ENCODE measurements around the gene ATRNL1. TPM values are rescaled to one million over a fixed set of nuclear protein-coding genes. Genes with fewer than 3 reads are reported as not detected.

Gene ATRNL1
- total RNA-seq, 8 experiments from 2014 or later, result 1.8 to 49.5 (median 26.9) TPM

DNA sequence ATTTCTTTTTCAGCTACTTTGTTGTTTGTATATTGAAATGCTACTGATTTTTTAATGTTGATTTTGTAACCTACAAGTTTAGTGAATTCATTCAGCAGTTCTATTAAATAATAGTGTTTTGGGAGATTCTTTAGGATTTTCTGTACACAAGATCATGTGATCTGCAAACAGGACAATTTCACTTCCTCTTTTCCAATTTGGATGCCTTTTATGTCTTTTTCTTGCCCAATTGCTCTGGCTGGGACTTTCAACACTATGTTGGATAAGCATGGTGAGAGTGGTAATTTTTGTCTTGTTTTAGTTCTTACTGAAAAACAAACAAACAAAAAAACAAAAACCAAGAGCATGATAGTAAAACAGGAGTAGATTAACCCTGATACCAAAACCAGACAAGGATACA is 316.2 kb downstream of the ATRNL1 start:
- Histone ChIP-seq H3K27ac (no peak overlapping the region), H3K4me1 (replicated peaks in 1 of 2) (no peaks in the 10 kb centered on the region), H3K4me3 (no peak overlapping the region)
- in situ Hi-C loops (cut with MboI; ENCODE audit: low pct_unique_long_range_greater_than_20kb in 2 of 9, low sequenced_read_pairs in 9 of 9, unreplicated experiment in 9 of 9), result loop anchor here in 3 of 9 experiments (25.0 kb wide), 3 partner anchors 222 to 272 kb away; no protein-coding TSS in a partner anchor
- no peak for ATAC-seq (replicated peaks in 6 of 8)

DNA sequence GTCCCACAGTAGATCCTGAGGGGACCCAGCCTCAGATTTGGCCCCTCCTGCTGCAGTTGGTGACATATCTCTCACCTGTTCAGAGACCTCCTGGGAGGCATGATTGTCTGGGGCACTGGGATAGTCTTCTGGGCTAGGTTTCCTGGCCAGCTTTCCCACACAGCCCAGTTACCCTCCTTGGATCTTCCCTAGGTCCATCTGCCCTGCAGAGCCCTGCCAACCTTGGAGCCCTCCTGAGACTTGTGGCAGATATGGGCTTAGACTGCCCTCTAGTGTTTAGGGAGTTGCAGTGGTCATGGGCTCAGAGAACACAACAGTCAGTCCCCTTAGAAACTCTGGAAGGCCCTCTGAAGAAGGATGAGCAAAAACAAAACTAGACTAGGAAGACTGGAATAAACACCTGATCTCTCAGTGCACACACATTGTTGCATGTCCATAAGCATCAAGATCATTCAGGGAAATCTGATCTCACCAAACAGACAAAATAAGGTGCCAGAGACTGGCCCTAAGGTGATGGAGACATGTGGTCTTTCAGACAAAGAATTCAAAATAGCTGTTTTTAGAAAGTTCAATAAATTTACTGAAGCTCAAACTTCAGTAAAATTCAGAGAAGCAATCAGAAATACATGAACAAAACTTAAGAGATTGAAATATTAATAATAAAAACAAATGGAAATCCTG is 324.6 kb downstream of the ATRNL1 start:
- peak in 3 of 8 experiments; percentile 91 to 100 (median 97) for ATAC-seq (replicated peaks in 6 of 8)
- no peaks in the 10 kb centered on the region for H3K4me1 ChIP-seq (replicated peaks in 1 of 2)
- no peak overlapping the region for H3K27ac ChIP-seq
- no peak overlapping the region for H3K4me3 ChIP-seq
- in situ Hi-C loops (cut with MboI; ENCODE audit: low pct_unique_long_range_greater_than_20kb in 2 of 9, low sequenced_read_pairs in 9 of 9, unreplicated experiment in 9 of 9), result loop anchor here in 3 of 9 experiments (25.0 kb wide), 3 partner anchors 230 to 280 kb away; no protein-coding TSS in a partner anchor

DNA sequence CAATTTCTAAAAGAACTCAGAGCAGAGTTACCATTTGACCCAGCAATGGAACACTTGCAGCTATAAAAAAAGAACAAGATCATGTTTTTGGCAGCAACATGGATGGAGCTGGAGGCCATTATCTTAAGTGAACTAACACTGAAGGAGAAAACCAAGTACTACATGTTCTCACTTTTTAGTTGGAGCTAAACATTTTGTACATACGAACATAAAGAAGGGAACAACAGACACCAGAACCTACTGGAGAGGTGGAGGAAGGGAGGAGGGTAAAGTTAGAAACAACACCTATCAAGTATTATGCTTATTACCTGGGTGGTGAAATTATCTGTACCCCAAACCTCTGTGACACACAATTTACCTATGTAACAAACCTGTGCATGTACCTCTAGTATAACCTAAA is 329.5 kb downstream of the ATRNL1 start:
- in situ Hi-C loops (cut with MboI; ENCODE audit: low pct_unique_long_range_greater_than_20kb in 2 of 9, low sequenced_read_pairs in 9 of 9, unreplicated experiment in 9 of 9), result loop anchor here in 3 of 9 experiments (25.0 kb wide), 3 partner anchors 235 to 285 kb away; no protein-coding TSS in a partner anchor
- WGBS, 10 experiments, result 0 to 100% (median 63%) methylated on average over 1 of the region's 1 CpG; no CpG with 5 or more reads in 1 of the 10 experiments
- no peak for ATAC-seq (replicated peaks in 6 of 8)
- no peaks in the 10 kb centered on the region for H3K4me1 ChIP-seq (replicated peaks in 1 of 2)
- H3K27ac ChIP-seq, result no peak overlapping the region
- no peak overlapping the region for H3K4me3 ChIP-seq

DNA sequence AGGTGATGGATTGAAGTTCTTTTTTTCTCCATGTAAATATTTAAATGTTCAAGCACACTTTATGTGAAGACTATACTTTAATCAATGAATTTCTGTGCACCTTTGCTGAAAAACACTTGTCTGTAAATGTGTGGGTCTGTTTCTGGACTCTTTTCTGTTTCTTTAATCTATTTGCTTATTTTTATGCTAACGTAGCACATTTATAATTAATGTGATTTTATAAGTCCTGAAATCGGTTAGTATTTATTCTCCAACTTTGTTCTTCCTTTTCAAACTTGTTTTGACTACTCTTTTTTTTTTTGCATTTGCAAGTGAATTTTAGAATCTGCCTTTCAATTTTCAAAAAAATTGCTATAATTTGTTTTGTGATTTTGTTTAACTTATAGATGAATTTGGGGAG is 334.4 kb downstream of the ATRNL1 start:
- WGBS, 10 experiments, result 3 to 95% (median 42%) methylated on average over 1 to 2 of the region's 2 CpGs
- H3K4me3 ChIP-seq, result no peak overlapping the region
- in situ Hi-C loops (cut with MboI; ENCODE audit: low pct_unique_long_range_greater_than_20kb in 2 of 9, low sequenced_read_pairs in 9 of 9, unreplicated experiment in 9 of 9), result loop anchor here in 2 of 9 experiments (25.0 kb wide), 1 partner anchor 860 kb away; no protein-coding TSS in a partner anchor
- H3K4me1 ChIP-seq (replicated peaks in 1 of 2), result no peaks in the 10 kb centered on the region
- no peak for ATAC-seq (replicated peaks in 6 of 8)
- no peak overlapping the region for H3K27ac ChIP-seq

DNA sequence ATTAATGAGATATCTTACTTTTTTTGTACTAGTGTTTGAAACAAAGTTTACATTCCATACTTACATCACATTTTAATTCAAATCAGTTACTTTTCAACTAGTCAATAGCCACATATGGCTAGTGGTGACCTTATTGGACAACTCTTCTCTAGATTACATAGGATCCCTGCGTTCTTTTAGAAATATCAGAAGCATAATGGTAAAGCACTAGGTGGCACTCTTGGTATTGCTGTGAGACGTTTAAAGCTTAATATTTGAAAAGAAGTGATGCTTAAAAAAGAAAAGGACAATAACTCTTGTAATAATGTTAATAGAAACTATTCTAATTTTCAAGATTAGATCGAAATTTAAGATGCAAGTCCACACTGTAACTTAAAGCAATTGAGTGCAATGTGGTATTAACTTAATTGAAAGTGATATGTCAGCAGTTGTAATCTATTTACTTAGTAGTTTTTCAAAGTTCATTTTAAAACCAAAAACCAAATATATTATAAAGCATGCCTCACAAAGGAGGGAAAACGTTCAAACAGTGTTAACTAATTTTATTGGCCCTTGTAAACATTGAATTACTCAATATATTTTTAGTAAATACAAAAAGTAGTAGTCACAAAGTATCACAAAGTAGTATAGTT is 339.1 kb downstream of the ATRNL1 start:
- Histone ChIP-seq H3K4me1 (replicated peaks in 1 of 2) (no peaks in the 10 kb centered on the region), H3K4me3 (no peak overlapping the region), H3K27ac (no peak overlapping the region)
- WGBS, 10 experiments, result 0 to 37% (median 12%) methylated on average over 2 to 4 of the region's 4 CpGs
- ATAC-seq (replicated peaks in 6 of 8), result peak in 1 of 8 experiments; percentile 41
- in situ Hi-C loops (cut with MboI; ENCODE audit: low pct_unique_long_range_greater_than_20kb in 2 of 9, low sequenced_read_pairs in 9 of 9, unreplicated experiment in 9 of 9), result loop anchor here in 2 of 9 experiments (25.0 kb wide), 1 partner anchor 855 kb away; no protein-coding TSS in a partner anchor

DNA sequence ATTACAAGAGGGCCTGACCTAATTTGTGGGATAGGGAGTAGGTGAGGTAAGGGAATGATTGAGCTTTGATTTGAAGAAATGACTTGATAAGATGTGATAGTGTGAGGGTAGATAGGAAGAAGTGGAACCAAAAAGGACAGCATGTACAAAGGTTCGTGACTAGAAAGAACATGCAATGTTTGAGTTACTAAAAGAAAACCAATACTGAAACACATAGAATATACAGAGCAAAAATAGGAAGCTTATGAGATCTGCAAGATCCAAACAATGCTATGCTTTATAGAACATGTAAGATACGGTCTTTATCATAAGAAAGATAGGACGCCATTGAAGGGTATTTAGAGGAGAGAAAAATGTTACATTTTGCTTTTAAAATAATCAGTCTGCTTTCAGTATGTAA is 343.8 kb downstream of the ATRNL1 start:
- Histone ChIP-seq H3K4me3 (no peak overlapping the region), H3K27ac (no peak overlapping the region), H3K4me1 (replicated peaks in 1 of 2) (no peaks in the 10 kb centered on the region)
- no peak for ATAC-seq (replicated peaks in 6 of 8)
- in situ Hi-C loops (cut with MboI; ENCODE audit: low pct_unique_long_range_greater_than_20kb in 2 of 9, low sequenced_read_pairs in 9 of 9, unreplicated experiment in 9 of 9), result loop anchor here in 2 of 9 experiments (25.0 kb wide), 1 partner anchor 850 kb away; no protein-coding TSS in a partner anchor
- 17 to 100% (median 72%) methylated on average over 2 to 3 of the region's 3 CpGs for WGBS, 10 experiments

DNA sequence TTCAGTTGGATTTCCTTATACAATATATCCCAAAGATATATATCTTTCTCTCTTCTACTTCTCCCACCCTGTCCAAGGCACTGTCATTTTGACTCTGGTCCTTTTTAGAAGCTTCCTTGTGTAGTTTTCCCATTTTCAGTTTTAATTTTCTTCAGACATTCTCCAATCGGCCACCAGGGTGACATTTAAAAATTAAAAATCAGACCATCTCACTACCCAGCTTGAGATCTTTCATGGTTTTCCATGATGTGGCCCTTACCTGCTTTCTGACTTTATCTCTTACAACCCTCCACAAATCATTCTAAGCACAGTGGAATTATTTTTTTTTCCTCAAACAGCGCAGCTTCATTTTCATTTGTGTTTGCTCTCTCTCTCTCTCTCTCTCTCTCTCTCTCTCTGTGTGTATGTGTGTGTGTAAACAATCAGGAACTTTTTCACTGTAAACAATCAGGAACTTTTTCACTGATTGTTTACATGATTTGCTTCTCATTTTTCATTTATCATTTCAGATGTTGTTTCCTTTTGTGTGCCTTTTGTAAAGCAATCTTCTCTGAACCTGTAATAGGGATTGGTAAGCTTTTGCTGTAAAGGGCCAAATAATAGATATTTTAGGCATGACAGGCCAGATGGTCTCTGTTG is 348.9 kb downstream of the ATRNL1 start:
- no peak for ATAC-seq (replicated peaks in 6 of 8)
- no peak overlapping the region for H3K4me3 ChIP-seq
- no peaks in the 10 kb centered on the region for H3K4me1 ChIP-seq (replicated peaks in 1 of 2)
- WGBS, 10 experiments, result 0 to 90% (median 72%) methylated on average over 1 to 2 of the region's 2 CpGs; no CpG with 5 or more reads in 2 of the 10 experiments
- in situ Hi-C loops (cut with MboI; ENCODE audit: low pct_unique_long_range_greater_than_20kb in 2 of 9, low sequenced_read_pairs in 9 of 9, unreplicated experiment in 9 of 9), result loop anchor here in 2 of 9 experiments (25.0 kb wide), 1 partner anchor 845 kb away; no protein-coding TSS in a partner anchor
- H3K27ac ChIP-seq, result no peak overlapping the region

DNA sequence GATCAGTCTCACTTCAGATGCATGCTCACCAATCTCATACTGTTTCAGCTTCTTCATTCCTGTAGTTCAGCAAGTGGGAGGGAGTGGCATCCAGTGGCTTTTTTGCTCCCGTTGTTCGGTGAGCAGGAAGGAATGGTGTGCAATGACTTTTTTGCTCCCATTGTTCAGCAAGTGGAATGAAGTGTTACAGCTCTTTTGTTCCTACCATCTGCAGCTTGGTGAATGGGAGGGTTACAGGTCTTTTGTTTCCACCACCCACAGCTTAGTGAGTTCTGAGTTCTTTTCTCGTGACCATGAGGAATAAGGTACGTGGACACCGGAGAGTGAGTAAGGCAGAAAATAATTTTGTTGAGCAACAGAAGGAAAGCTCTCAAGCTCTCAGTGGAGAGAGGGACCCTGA is 363.6 kb downstream of the ATRNL1 start:
- H3K4me3 ChIP-seq, result no peak overlapping the region
- peak in 3 of 8 experiments; percentile 46 to 79 (median 65) for ATAC-seq (replicated peaks in 6 of 8)
- peak overlapping the region in 1 of 2 donors; percentile 57 for H3K27ac ChIP-seq
- in situ Hi-C loops (cut with MboI; ENCODE audit: low pct_unique_long_range_greater_than_20kb in 2 of 9, low sequenced_read_pairs in 9 of 9, unreplicated experiment in 9 of 9), result no loop called here
- H3K4me1 ChIP-seq (replicated peaks in 1 of 2), result no peaks in the 10 kb centered on the region
- whole genome bisulfite sequencing, 10 experiments, result 16 to 86% (median 39%) methylated on average over 2 to 5 of the region's 5 CpGs; no CpG with 5 or more reads in 1 of the 10 experiments

DNA sequence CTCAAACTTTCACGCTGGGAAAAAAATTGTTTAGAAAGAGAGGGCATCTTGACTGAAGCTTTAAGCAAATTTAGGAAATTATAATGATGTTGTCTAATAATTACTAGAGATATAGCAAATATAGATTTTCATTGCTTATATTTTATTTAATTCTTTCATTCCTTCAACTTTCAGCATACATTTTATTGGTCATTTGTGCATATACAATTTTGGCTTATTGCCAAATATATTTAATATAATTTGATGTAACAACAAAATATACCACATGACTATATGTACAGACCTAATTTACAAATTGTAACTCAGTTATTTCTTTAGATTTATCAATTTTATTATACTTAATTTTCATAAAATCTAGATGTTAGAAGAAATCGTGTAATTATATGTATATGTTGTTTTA is 390.1 kb downstream of the ATRNL1 start:
- WGBS, 10 experiments, result 30 to 100% (median 91%) methylated on average over 1 to 2 of the region's 2 CpGs
- ATAC-seq (replicated peaks in 6 of 8), result no peak
- no peak overlapping the region for H3K4me3 ChIP-seq
- no peak overlapping the region for H3K27ac ChIP-seq
- in situ Hi-C loops (cut with MboI; ENCODE audit: low pct_unique_long_range_greater_than_20kb in 2 of 9, low sequenced_read_pairs in 9 of 9, unreplicated experiment in 9 of 9), result no loop called here
- no peaks in the 10 kb centered on the region for H3K4me1 ChIP-seq (replicated peaks in 1 of 2)

DNA sequence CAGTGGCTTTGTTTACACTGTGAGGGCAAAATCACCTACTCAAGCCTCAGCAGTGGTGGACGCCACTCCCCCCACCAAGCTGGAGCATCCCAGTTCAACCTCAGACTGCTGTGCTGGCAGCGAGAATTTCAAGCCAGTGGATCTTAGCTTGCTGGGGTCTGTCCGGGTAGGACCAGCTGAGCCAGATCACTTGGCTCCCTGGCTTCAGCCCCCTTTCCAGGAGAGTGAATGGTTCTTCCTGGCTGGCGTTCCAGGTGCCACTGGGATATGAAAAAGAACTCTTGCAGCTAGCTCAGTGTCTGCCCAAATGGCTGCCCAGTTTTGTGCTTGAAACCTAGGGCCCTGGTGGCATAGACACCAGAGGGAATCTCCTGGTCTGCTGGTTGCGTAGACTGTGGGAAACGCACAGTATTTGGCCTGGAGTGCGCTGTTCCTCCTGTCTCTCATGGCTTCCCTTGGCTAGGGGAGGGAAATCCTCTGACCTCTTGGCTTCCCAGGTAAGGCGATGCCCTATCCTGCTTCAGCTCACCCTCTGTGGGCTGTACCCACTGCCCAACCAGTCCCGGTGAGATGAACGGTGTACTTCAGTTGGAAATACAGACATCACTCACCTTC is 398.5 kb downstream of the ATRNL1 start:
- no peaks in the 10 kb centered on the region for H3K4me1 ChIP-seq (replicated peaks in 1 of 2)
- no peak for ATAC-seq (replicated peaks in 6 of 8)
- 0 to 100% (median 90%) methylated on average over 1 to 5 of the region's 10 CpGs; no CpG with 5 or more reads in 2 of the 10 experiments for WGBS, 10 experiments
- H3K27ac ChIP-seq, result no peak overlapping the region
- H3K4me3 ChIP-seq, result no peak overlapping the region
- in situ Hi-C loops (cut with MboI; ENCODE audit: low pct_unique_long_range_greater_than_20kb in 2 of 9, low sequenced_read_pairs in 9 of 9, unreplicated experiment in 9 of 9), result no loop called here

DNA sequence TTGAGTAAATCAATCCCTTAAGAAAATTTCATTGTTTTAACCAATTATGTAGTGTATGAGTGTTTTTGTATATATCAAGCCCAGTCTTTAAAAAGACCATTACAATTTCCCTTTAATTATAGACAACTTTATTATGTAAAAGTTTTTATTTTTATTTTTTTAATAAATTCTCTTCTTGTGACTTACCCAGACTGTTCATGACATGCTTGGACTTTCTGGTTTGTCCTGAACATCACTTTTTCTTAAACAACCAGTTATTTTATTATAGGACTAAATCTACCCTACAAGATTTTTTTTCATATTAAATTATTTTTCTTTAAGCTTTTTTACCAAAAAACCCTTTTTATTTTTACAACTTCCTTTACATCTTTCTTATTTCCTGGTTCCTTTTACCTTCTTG is 410.4 kb downstream of the ATRNL1 start:
- ATAC-seq (replicated peaks in 6 of 8), result no peak
- Histone ChIP-seq H3K27ac (no peak overlapping the region), H3K4me1 (replicated peaks in 1 of 2) (no peaks in the 10 kb centered on the region), H3K4me3 (no peak overlapping the region)
- in situ Hi-C loops (cut with MboI; ENCODE audit: low pct_unique_long_range_greater_than_20kb in 2 of 9, low sequenced_read_pairs in 9 of 9, unreplicated experiment in 9 of 9), result no loop called here

DNA sequence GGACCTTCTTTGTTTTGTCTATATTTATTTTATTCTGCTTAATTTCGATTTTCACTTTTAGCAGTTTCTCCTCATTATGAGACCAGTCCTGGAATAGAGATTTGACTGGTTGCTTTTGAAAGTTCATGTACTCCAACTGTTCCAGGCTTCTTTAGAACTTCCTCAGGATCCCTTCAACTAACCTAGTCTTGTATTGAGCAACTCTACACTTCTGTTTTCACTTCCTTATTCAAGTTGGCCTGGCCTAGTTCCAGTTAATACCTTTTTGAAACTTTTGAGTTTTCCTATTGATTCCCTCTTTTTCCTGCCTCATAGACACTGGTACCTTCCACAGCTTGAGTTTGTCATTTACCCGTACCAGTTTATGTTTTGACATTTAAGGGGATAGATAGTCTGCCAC is 421.7 kb downstream of the ATRNL1 start:
- H3K27ac ChIP-seq, result no peak overlapping the region
- ATAC-seq (replicated peaks in 6 of 8), result no peak
- no peak overlapping the region for H3K4me3 ChIP-seq
- in situ Hi-C loops (cut with MboI; ENCODE audit: low pct_unique_long_range_greater_than_20kb in 2 of 9, low sequenced_read_pairs in 9 of 9, unreplicated experiment in 9 of 9), result no loop called here
- WGBS, 10 experiments, result 0 to 100% (median 85%) methylated on average over 1 to 2 of the region's 2 CpGs
- no peaks in the 10 kb centered on the region for H3K4me1 ChIP-seq (replicated peaks in 1 of 2)

DNA sequence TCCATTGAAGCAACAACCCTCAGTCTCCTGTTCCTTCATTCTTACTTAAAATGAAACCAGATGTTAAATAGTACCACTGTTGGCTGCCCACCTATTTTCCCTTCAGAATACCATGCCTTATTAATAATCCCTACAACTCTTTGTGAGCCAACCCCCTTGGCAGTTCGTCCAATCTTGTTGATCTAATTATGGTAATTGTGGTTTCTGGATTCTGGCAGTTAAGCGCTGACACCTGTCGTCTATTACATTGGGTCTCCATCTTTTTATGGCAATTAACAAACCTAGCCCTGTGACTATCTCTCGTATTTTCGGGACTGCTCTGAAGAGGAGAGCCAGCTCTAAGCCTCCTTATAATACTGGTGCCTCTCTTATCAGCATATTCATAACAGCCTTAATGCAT is 432.0 kb downstream of the ATRNL1 start:
- Histone ChIP-seq H3K27ac (no peak overlapping the region), H3K4me3 (no peak overlapping the region), H3K4me1 (replicated peaks in 1 of 2) (no peaks in the 10 kb centered on the region)
- no peak for ATAC-seq (replicated peaks in 6 of 8)
- WGBS, 10 experiments, result 0 to 100% (median 43%) methylated on average over 1 to 4 of the region's 5 CpGs; no CpG with 5 or more reads in 4 of the 10 experiments
- in situ Hi-C loops (cut with MboI; ENCODE audit: low pct_unique_long_range_greater_than_20kb in 2 of 9, low sequenced_read_pairs in 9 of 9, unreplicated experiment in 9 of 9), result no loop called here

Data from motor neuron (in vitro differentiated cells).